NAMALWA (cell line): Measurements from ENCODE around the gene HDAC10.

ENCODE experiments used
- DNase-seq: peaks from one replicate; pipeline ENCODE4 v3.0.0-alpha.2; 2015; ENCODE audit warnings: low spot score

Gene HDAC10

DNA sequence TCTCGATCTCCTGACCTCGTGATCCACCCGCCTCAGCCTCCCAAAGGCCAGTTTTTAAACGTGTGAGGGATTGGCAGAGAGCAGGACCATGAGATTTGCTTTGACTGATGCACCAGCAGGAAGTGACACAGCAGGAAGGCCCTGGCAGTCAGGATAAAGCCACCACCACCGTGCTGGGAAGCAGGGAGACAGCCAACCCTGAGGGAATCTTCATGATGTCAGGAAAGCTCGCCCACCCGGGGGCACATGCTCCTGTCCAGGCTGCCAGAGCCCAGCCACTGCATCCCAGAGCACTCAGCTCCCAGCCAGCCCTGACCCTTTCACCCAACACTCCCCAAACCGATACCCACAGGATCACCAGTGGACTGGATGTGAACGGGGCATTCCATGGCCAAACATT lies 12.3 kb downstream of the HDAC10 start:
- DNase-seq: no peak

GRCh38 chr22:50236731-50237409 lies 14.2 kb downstream of the HDAC10 start:
- DNase-seq: peak; percentile 67

DNA sequence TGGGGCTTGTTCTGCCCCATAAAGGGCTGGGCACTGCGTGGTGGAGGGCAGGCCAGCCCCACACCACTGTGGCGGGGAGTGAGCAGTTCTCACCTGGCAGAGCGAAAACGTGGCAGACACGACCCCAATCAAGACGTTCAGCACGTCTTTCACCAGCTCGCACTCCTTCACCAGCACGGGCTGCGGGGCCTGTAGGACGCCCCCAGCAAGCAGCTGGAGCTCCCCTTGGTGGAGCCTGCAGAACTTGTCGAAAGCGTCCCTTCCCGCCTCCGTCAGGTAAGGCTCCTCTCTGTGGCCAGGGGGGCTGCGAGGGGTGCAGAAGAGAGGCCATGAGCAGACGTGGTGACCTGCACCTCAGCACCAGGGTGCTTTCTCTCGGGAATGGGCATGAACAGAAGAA lies 17.8 kb downstream of the HDAC10 start:
- DNase-seq: no peak

DNA sequence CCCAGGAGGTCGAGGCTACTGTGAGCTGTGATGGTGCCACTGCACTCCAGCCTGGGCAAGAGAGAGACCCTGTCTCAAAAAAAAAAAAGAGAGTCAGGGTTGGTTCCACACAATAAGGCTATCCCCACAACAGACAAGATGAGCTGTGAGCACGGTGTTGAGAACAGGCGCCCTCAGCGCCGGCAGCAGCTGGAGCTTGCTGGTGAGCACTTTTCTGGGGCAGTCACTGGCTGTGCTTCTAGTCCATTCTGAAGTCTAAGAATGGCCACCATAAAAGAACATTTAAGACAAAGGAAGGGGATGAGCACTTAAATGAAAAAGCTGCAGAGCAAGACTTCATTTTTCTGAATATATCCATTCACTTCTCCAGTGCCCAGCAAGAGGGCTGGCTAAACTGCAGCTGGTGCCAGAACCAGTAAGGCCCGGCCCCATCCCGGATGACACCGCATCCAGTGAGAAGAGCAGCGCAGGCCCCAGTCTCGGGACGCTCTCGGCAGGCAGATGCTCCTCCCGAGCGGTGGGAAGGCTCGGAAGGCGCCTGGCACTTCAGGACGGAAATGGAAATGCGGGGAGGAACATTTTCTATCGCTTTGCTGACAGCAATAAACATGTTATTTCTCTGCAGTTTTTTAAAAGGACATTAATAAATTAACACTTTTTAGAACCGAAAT lies 18.4 kb downstream of the HDAC10 start:
- no peak for DNase-seq

DNA sequence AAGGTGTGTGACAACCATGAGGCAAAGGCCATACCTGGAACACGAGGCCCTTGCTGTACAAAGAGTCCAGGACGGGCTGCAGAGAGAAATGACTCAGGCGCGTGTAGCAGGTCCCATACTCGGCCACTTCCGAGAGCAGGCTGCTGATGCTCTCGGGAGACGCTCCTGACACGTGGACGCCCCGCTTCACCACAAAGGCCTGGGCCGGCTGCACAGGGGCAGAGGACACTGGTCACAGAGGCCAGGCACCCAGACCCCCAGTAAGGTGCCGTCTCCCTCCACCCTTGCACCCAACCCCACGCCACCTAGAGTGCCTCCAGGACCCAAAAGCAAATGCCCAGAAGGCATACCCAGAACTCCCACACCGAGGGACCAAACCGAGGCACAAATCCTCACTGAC lies 21.7 kb downstream of the HDAC10 start:
- DNase-seq: no peak

GRCh38 chr22:50228366-50228765 lies 22.7 kb downstream of the HDAC10 start:
- no peak for DNase-seq

DNA sequence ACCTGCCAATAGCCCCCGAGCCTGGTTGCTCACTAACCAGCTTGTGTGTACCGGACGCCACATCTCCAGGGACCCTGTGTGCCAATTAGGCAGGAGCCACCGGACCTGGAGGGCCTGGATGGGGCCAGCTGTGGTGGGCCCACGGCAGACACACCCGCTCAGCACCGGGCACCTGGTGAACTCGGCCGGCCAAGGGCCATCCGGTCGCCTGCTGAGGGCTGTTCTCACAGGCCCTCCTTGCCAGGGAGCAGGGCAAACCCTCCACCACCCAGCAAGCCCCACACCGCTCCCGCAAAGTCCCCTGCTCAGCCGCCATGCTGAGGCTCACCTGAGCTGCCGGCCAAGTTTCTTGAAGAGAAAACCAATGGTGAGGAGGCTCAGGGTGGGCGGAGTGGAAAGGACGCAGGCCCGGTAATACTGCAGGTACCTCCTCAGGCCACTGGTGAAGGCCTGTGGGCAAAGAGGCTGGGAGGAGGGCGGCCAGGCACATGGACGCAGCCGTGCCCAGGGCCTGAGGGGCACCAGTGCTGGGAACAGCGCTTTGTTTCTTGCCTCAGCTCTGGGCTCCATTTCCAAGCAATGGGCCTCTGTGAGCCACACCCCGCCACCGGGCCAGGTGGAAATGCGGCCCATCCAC lies 23.4 kb downstream of the HDAC10 start:
- DNase-seq: no peak

- no peak for DNase-seq
These were observed 24.2 kb downstream of the HDAC10 start for GRCh38 chr22:50226875-50227165.

DNA sequence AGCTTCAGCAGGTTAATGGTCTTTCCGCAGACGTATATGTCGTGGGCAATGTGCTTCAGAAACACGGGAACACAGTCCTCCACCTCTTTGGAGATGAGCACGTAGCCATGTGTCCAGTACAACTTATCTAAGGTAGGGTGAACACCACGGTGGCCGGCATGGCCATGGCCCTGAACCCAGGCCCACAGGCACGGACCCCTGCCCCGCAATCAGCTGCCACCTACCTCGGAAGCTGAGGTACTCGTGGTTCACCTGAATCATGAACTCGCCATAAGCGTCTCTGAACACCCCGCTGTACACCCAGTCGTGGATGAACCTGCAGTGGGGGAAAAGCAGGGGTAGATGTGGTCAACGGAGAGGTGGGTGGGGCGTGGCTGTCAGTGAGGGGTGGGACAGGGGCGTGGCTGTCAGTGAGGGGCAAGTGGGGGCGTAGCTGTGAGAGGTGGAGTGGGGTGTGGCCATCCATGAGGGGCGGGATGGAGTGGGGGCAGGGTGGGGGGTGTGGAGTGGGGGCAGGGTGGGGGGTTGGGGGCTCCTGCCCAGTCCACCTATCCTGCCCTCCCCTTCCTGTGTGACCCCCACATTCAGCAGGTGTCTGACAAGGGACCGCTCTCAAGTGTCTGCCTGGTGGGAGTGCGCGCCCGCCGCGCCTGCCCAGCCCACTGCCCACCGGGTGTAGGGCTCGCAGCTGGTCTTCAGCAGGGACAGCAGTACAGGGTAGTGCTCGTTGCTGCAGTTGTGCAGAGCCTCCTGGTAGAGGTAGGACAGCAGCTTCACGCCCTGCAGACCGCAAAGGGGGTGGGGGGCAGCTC lies 24.8 kb downstream of the HDAC10 start:
- DNase-seq: no peak

DNA sequence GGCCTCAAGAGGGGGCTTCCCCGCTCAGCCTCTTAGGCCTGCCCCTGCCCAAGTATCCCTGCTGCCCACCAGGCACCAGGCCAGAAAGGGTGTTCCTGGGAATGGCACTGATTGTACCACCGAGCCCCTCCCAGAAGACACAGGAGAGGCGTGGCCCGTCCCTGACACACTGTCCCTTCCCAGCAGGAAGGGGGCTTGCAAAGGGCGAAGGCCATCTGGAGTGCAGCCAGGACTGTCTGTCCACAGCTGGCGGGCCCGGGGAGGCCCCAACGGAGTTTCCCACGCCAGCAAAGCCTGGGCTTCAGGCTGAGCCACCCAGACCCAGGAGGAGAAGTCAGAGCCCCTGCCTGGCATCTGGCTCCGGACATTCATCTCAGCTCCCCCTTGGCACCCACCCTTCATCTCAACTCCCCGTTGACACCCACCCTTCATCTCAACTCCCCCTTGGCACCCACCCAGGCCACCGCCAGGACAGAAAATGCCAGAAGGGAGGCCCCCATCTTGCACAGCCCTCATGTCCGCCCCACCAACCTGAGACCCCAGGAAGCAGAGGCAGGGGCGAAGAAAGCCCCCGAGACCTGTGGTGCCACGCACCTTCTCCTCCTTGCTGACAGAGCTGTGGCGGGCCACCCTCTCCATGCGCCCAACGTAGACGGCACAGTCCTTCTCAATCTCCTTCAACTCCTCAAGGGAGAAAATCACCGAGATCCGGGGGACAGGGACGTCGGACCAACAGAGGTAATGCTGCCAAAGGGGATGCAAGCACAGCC lies 25.7 kb downstream of the HDAC10 start:
- no peak for DNase-seq

DNA sequence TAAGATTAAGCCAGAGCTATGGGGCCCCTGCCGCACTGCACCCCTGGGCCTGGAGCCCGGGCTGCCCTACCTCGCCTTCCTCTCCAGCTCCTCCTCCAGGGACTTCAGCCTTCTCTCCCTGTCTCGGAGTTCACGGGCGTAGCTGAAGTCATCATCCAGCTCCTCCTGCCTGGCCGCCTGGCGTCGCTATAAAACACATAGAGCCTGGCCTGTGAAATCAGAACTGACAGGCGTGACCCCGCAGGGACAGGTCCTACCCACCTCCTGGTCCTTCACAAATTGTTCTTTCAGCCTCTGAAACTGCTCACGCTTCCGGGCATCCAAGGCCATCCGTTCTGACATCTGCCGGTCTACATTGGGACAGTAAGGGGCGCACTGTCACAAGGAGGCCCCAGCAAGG lies 27.0 kb downstream of the HDAC10 start:
- DNase-seq: no peak

DNA sequence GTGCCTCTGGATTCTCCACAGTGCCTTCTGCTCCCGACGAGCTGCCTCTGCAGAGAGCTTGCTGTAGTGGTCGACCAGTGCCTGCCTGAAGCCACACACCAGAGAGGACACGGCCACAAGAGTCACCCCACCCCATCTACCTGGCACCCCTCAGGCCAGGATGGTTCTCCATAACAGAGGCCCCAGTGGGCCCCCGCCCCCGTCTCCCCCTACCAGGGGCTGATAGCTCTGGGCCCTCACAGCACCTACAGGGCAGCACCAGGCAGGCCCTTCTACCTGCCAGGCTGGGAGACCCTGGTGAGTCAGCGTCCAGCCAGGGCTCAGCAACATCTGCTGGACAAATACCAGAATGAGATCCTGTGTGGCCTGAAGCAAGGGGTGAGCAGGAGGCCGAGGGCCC lies 28.6 kb downstream of the HDAC10 start:
- no peak for DNase-seq

DNA sequence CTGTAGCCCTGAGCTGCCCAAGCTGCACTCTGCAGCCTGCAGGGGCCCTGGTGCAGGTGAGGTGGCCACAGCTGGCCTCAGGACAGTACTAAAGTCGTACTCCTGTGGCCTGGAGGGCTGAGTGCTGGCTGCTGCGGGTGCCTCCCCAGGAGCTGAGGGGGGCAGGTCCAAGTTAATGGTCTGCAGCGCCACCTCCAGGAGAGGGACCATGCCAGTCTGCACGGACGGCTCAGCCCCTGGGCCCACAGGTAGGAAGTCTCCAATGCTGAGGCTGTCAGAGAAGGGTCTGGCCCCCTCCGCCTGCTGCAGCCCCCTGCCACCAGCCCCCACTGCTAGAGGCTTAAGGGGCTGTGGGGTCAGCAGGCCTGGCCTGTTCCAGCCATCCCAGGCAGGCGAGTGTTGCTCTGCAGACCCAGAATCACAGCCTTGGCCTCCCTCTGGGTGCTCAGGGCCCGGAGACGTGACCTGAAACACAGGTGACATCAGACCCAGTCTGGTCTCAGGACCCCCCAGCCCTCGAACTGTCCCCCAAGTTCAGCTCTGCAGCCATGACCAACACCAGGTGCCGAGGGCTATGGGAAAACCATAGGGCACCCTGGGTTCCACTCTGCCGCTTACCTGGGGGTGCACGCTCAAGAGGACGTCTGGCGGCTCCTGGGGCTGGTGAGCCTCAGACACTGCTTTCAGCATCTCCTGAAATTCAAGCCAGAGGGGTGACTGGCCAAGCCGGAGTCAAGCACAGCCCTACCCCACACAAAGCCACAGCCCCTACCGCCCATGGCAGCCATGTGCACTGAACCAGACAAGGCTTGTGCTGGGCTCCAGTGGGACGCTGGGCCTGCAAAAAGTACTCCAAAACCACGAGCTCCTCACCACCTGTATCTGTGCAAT lies 29.4 kb downstream of the HDAC10 start:
- DNase-seq: no peak

GRCh38 chr22:50220603-50221409 lies 30.3 kb downstream of the HDAC10 start:
- DNase-seq: no peak

DNA sequence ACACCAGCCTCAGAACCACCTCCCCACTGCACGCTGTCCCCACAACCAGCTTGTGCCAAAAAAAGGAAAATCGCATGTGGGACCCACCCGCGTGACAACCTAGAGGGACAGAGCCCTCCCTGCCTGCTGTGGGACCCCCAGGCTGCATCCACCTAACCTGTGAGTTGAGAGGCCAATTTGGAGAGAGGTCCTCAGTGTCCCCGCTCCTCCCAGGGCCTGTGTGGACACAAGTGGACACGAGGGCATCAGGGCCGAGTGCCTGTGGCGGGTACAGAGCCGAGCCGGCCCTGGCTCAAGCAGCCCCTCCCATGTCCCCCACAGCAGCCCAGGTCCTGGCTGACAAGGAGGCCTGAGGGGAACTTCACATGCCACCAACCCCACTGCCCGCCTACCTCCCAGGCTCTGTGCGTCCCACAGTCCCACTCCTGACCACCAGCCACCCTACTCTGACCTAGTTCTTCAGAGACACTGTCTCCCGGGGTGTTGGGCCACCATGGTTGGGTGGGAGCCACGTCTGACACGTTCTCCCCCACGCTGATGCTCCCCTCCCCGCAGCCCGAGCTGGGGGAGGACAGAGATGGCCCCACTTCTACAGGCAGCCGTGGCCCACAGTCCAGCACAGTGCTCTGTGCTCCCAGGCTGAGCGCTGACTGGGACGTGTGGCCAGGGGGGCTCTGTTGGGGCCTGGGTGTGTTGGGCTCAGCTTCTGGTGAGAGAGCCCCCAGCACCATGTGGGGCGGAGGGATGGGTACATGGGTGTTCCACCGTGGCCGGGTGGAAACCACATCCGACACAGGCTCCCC lies 31.1 kb downstream of the HDAC10 start:
- DNase-seq: no peak

DNA sequence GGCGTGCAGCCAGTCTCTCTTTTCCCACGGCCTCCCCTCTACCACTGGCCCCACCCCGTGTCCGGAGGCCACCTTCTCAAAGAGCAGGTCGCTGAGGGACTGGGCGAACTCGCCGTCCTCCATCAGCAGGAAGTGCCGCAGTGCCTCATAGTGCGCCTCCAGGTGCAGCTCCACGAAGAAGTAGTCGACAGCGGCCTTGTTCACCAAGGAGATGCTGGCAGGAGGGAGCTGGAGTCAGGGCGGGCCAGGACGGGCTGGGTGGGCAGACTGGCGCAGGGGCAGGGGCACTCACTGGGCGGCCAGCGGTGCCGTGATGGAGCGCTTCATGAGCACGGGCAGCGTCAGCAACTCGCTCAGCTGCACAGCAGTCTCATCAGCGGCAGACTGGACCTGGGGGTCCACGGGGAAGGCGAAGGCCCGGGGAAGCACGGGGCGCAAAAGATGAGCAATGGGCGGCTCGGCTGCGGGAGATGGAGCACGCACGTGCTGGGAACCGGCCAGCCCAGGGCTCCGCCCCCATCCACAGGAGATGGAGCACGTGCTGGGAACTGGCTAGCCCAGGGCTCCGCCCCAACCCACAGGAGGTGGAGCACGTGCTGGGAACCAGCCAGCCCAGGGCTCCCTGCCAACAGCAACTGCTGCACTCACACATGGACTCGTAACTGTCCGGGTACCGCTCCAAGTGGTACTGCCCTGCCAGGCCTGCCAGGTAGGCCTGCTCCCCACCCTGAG lies 31.9 kb downstream of the HDAC10 start:
- no peak for DNase-seq

DNA sequence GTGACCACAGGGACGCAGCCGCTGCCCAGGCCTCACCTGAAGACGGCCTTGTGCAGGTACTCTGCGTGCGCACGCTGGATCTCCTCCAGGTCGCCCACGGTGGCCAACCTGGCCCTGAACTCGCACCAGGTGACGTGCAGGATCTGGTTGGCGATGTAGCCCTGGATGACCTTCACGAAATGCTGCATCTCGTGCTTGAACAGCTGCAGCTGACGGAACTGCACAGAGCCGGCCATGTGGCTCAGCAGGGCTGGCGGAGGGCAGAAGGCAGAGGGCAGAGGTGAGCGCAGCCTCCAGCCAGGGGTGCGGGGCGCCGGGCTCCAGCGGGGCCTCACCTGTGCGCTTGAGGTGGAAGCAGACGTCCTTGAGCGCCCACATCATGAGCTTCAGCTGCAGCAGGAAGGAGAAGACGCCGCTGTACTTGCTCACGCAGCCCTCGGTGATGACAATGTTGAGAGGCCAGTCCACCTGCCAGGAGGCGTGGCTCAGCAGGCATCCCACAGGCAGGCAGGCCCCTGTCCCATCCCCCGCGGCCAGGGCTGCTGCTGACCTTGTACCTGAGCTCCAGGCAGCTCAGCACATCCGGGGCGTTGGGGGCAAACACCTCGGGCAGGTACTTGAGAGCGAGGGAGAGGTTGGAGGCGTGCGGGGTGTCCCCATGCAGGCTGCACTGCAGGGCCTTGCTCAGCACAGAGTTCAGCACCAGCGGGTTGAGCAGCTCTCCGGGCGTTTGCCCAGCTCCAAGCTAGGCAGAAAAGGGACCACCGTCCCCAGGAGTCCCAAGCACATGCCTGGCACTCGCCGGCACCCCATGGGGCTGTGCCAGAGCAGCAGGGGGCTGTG lies 32.7 kb downstream of the HDAC10 start:
- DNase-seq: no peak
